Prostate gland (tissue), 2 donors: ENCODE results near the gene SGK1.
"Not testable (repeated sequence)": the region's sequence is repeated elsewhere in the genome, so short reads cannot be mapped to it uniquely, and the experiment has no call there.

ENCODE experiments used
- CTCF ChIP-seq, 4 experiments: fragments of 200-600 bp in 2 of 4; fragments of 450-650 bp in 2 of 4; sonication (generic) in 2 of 4; IDR thresholded peaks; 1 replicate in 3 of 4; 2 replicates in 1 of 4; pipeline ENCODE4 v1.5.1; 2016 to 2019; ENCODE audit warnings: antibody characterized with exemption in 4 of 4, mild to moderate bottlenecking in 2 of 4, moderate library complexity in 2 of 4
- POLR2A ChIP-seq: fragments of 450-650 bp; IDR thresholded peaks from one replicate; pipeline ENCODE4 v1.6.1; 2016; ENCODE audit warnings: antibody characterized with exemption, mild to moderate bottlenecking
- POLR2AphosphoS5 ChIP-seq: sonication (generic); formaldehyde crosslinking; IDR thresholded peaks from one replicate; pipeline ENCODE4 v1.6.1; 2017; ENCODE audit warnings: antibody characterized with exemption

- not testable (repeated sequence) for TF ChIP-seq CTCF (IDR thresholded peaks at IDR 0.05); POLR2AphosphoS5; POLR2A
Observed at GRCh38 chr6:134181251-134181650, 136.7 kb downstream of the SGK1 start.
